Skeletal muscle tissue (tissue), 4 donors: ENCODE results near the gene DHRS4L2. TPM values are rescaled to one million over a fixed set of nuclear protein-coding genes. Genes with fewer than 3 reads are reported as not detected.
"Not testable (repeated sequence)": the region's sequence is repeated elsewhere in the genome, so short reads cannot be mapped to it uniquely, and the experiment has no call there.

Experiments
- H3K27ac ChIP-seq: one replicate; pipeline ENCODE4 v1.7.0; 2013; ENCODE audit warnings: mild to moderate bottlenecking, low read depth, low read length, inconsistent platforms
- H3K27me3 ChIP-seq, 3 donors: one replicate each; pipeline ENCODE4 v1.7.0; 2013; ENCODE audit warnings: low read length in 3 of 3; ENCODE audit not compliant: control insufficient read depth in 3 of 3, insufficient read depth in 3 of 3
- H3K36me3 ChIP-seq, 3 donors: one replicate each; pipeline ENCODE4 v1.7.0; 2013; ENCODE audit warnings: low read length in 3 of 3; ENCODE audit not compliant: control insufficient read depth in 3 of 3, insufficient read depth in 3 of 3
- H3K4me1 ChIP-seq, 3 donors: one replicate each; pipeline ENCODE4 v1.7.0; 2013; ENCODE audit warnings: low read length in 3 of 3, mild to moderate bottlenecking in 3 of 3; ENCODE audit not compliant: control insufficient read depth in 3 of 3, insufficient read depth in 3 of 3
- H3K4me3 ChIP-seq, 3 donors: one replicate each; pipeline ENCODE4 v1.7.0; 2013; ENCODE audit warnings: low read length in 3 of 3
- H3K9ac ChIP-seq, 3 donors: one replicate each; pipeline ENCODE4 v1.7.0; 2013; ENCODE audit warnings: low read length in 3 of 3, mild to moderate bottlenecking in 3 of 3, moderate library complexity in 2 of 3, low read depth in 1 of 3
- H3K9me3 ChIP-seq, 3 donors: one replicate each; pipeline ENCODE4 v1.7.0; 2013; ENCODE audit warnings: low read length in 3 of 3; ENCODE audit not compliant: control insufficient read depth in 3 of 3
- total RNA-seq: library from RNA; depleted of rRNA; stranded (reverse); fragments of >200 nt; gene quantifications from one replicate; pipeline ENCODE4 v1.2.3, GENCODE V29; 2014
- donor health status: Osteomylitis.

The DHRS4L2 gene
- 8.9 TPM for total RNA-seq

GRCh38 chr14:23988607-23989363 lies at the start of gene DHRS4L2:
TSS of gene DHRS4L2 (plus strand) at chr14:23988929. CDS start at chr14:23988948, 19 bp downstream.
- H3K4me1 ChIP-seq: peaks cover 12 to 22% (median 13%) of the 10 kb centered on the region in 3 donors
- H3K9me3 ChIP-seq, H3K27me3 ChIP-seq, H3K36me3 ChIP-seq: not testable (repeated sequence)
- peak within 1 kb of the TSS; percentile 59 to 78 (median 70) for H3K4me3 ChIP-seq
- H3K27ac ChIP-seq: peak within 1 kb of the TSS; percentile 80
- peak within 1 kb of the TSS; percentile 61 to 88 (median 74) for H3K9ac ChIP-seq

- H3K4me1 ChIP-seq: no peaks in the 10 kb centered on the region
Measured at GRCh38 chr14:23939607-23940326, 49.0 kb upstream of the DHRS4L2 start.

GRCh38 chr14:23941230-23941629 lies 47.5 kb upstream of the DHRS4L2 start:
- Histone ChIP-seq H3K9ac (no peak overlapping the region), H3K9me3 (no peaks in the 10 kb centered on the region), H3K27me3 (no peaks in the 10 kb centered on the region), H3K36me3 (peaks cover 3 to 26% (median 20%) of the 10 kb centered on the region in 3 donors), H3K4me1 (no peaks in the 10 kb centered on the region), H3K27ac (no peak overlapping the region), H3K4me3 (no peak overlapping the region)

More at GRCh38 chr14:23939607-23940326, 49.0 kb upstream of the DHRS4L2 start:
- Histone ChIP-seq H3K36me3 (peaks cover 3 to 26% (median 20%) of the 10 kb centered on the region in 3 donors), H3K9me3 (no peaks in the 10 kb centered on the region), H3K9ac (no peak overlapping the region), H3K4me3 (no peak overlapping the region), H3K27me3 (no peaks in the 10 kb centered on the region), H3K27ac (no peak overlapping the region)

- H3K9ac ChIP-seq: no peak overlapping the region
- H3K27ac ChIP-seq: no peak overlapping the region
- H3K9me3 ChIP-seq: no peaks in the 10 kb centered on the region
- peaks cover 3 to 26% (median 20%) of the 10 kb centered on the region in 3 donors for H3K36me3 ChIP-seq
- no peak overlapping the region for H3K4me3 ChIP-seq
- H3K27me3 ChIP-seq: no peaks in the 10 kb centered on the region
- H3K4me1 ChIP-seq: no peaks in the 10 kb centered on the region
Measured at GRCh38 chr14:23941669-23942068, 47.1 kb upstream of the DHRS4L2 start.

GRCh38 chr14:23942587-23942986 lies 46.1 kb upstream of the DHRS4L2 start:
- Histone ChIP-seq H3K4me3 (no peak overlapping the region), H3K36me3 (peaks cover 3 to 26% (median 20%) of the 10 kb centered on the region in 3 donors), H3K9ac (no peak overlapping the region), H3K27ac (no peak overlapping the region), H3K4me1 (no peaks in the 10 kb centered on the region), H3K27me3 (no peaks in the 10 kb centered on the region), H3K9me3 (no peaks in the 10 kb centered on the region)

- H3K4me3 ChIP-seq, H3K27me3 ChIP-seq, H3K9ac ChIP-seq, H3K9me3 ChIP-seq, H3K27ac ChIP-seq, H3K36me3 ChIP-seq: not testable (repeated sequence)
- H3K4me1 ChIP-seq: peaks cover 12 to 19% (median 13%) of the 10 kb centered on the region in 3 donors
Measured at GRCh38 chr14:23949069-23949468, 39.7 kb upstream of the DHRS4L2 start.

GRCh38 chr14:23950411-23951135 lies 38.2 kb upstream of the DHRS4L2 start:
- Histone ChIP-seq H3K4me1 (peaks cover 21 to 24% (median 22%) of the 10 kb centered on the region in 3 donors), H3K27me3 (no peaks in the 10 kb centered on the region), H3K27ac (no peak overlapping the region), H3K9ac (no peak overlapping the region), H3K36me3 (peaks cover 0 to under 1% (median under 1%) of the 10 kb centered on the region in 3 donors), H3K4me3 (no peak overlapping the region), H3K9me3 (no peaks in the 10 kb centered on the region)

- not testable (repeated sequence) for H3K9me3 ChIP-seq, H3K27ac ChIP-seq, H3K36me3 ChIP-seq, H3K27me3 ChIP-seq, H3K4me3 ChIP-seq, H3K9ac ChIP-seq
- peaks cover 21 to 24% (median 22%) of the 10 kb centered on the region in 3 donors for H3K4me1 ChIP-seq
Measured at GRCh38 chr14:23951136-23951466, 37.6 kb upstream of the DHRS4L2 start.

GRCh38 chr14:23951590-23952201 lies 37.0 kb upstream of the DHRS4L2 start:
- Histone ChIP-seq H3K27me3 (no peaks in the 10 kb centered on the region), H3K27ac (no peak overlapping the region), H3K4me1 (peaks cover 21 to 24% (median 22%) of the 10 kb centered on the region in 3 donors), H3K9me3 (no peaks in the 10 kb centered on the region), H3K36me3 (peaks cover 0 to 6% (median 3%) of the 10 kb centered on the region in 3 donors), H3K4me3 (peak overlapping the region in 1 of 3 donors; percentile 6), H3K9ac (peak overlapping the region in 2 of 3 donors; percentile 2 to 25)
